OCI-LY7 (cell line): ENCODE data around the gene KIT.

ENCODE experiments used
- CTCF ChIP-seq: fragments of 200-600 bp; sonication (generic); conservative IDR thresholded peaks from 2 replicates; pipeline ENCODE4 v1.5.1; 2014; ENCODE audit warnings: mild to moderate bottlenecking, antibody characterized with exemption, low read length, moderate library complexity, mixed read lengths
- EZH2phosphoT487 ChIP-seq: fragments of 200-600 bp; sonication (generic); IDR thresholded peaks from 2 replicates; pipeline ENCODE4 v1.6.1; 2018; ENCODE audit warnings: low read depth, borderline replicate concordance, mild to moderate bottlenecking, mixed run types, antibody characterized with exemption, low read length, moderate library complexity, mixed read lengths

GRCh38 chr4:54643958-54644751 is 13.6 kb upstream of the KIT start:
- TF ChIP-seq CTCF (no peak), EZH2phosphoT487 (no peak)
